HG03135 (cell line): Measurements from ENCODE around the gene TMEM179B.
"Not testable (repeated sequence)": the region's sequence is repeated elsewhere in the genome, so short reads cannot be mapped to it uniquely, and the experiment has no call there.

Experiments
- ATAC-seq: cut with Tn5 transposase; IDR thresholded peaks from one replicate; pipeline ENCODE4 v1.9.1; 2021; ENCODE audit warnings: mild to moderate bottlenecking, moderate library complexity; ENCODE audit not compliant: unreplicated experiment

The TMEM179B gene

DNA sequence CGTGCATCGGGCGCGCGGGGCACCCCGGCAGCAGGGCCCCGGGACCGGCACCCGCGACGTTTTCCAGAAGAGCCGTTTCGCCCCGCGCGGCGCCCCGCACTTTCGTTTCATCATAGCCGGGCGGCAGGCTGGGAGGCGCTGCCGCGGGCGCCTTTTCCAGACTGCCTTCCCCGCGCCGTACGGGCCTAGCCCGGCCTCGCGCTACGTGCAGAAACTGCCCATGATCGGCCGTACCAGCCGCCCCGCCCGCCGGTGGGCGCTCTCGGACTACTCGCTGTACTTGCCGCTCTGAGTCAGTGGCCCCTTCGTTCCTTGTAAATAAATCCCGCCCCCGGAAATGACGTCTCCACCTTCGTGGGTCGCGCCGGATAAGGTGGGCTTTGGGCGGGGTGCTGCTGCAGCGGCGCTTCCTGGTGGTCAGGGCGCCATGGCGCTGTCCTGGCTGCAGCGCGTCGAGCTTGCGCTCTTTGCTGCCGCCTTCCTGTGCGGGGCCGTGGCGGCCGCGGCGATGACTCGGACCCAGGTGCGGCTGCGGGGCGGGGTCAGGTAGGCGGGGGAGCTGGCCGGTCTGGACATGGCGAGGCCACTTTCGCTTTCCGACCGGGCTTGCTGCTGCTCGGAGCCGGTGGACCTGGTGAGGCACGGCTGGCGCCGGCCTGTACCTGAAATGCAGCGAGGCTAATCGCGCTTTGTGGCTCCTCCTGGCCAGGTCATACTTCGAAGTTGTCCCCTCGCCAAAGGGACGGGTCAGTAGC, at the start of gene TMEM179B:
Gene TMEM179B (plus strand): TSS at position 398 of the 755 bp plus-strand sequence. CDS start 30 bp downstream, at position 428.
- peak; percentile 64 for ATAC-seq

GRCh38 chr11:62747475-62748160, 39.6 kb upstream of the TMEM179B start:
- no peak for ATAC-seq

GRCh38 chr11:62749931-62750330, 37.3 kb upstream of the TMEM179B start:
- not testable (repeated sequence) for ATAC-seq

DNA sequence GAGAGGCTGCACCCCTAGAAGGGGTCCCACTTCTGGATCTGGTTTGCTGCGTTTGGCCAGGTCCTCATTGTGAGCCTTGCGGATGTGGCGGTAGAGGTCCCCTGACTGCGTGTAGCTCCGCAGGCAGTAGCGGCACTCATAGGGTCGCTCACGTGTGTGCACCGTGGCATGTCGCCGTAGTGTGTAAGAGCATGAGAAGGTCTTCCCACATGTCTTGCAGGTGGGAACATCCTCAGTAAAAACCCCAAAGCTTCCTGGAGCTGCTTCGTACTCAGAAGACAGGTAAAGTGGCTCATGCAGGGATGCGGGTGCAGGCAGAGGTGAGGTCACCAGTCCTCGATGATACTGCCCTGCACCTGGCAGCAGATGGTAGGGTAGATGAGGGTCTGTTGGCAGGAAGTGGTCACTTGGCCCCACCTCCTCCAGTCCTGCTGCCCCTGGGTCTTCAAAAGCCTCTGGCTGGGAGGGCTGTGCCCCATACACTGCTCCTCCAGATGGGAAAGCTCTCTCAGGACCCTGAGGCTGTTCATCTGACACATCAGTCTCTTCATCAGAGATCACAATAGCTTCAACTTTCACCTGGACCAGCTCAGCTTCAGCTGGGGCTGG, 34.9 kb upstream of the TMEM179B start:
- no peak for ATAC-seq

GRCh38 chr11:62752994-62753735, 34.0 kb upstream of the TMEM179B start:
- no peak for ATAC-seq

DNA sequence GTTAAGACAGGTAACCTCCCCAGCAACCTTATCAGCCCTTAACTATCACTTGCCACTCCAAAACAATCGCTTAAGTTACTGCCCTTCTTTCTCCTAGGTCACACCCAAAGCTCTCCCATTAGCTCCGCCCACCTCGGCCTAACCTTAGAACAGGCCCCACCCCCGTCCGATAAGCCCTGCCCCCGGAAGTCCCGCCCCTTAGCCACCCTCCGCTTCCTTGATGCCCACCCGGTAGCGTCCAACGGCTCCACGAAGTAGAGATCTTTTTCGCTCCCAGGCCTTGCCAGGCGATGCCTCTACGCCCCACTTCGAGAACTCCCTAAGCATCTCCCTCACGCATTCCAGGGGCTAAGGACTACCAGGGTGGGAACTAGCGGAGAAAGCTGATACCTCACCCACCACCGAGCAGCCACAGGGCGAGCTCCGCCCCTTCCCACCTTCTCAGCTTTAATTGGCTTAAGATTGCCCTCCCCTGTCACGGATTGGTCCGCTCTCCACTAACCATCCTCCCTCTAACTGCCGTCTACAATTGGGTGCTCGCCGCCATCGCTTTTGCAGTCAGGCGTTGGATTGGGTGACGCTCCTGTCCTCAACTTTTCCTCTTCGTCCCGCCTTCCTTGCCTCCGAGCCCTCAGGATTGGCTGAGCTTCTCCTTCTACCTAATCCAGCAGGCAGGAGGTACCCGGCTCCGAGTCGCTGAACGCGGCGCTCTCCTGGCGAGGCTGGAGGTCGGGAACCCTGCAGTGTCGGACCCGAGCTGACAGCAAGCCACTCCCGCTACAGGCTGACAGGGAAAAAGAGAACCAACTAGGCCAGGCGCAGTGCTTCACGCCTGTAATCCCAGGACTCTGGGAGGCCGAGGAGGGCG, 33.2 kb upstream of the TMEM179B start, which contains the start of gene ZBTB3:
Gene ZBTB3 (minus strand): TSS at position 425 of the 868 bp plus-strand sequence. CDS start 496 bp downstream, outside the sequence.
- peak; percentile 94 for ATAC-seq

DNA sequence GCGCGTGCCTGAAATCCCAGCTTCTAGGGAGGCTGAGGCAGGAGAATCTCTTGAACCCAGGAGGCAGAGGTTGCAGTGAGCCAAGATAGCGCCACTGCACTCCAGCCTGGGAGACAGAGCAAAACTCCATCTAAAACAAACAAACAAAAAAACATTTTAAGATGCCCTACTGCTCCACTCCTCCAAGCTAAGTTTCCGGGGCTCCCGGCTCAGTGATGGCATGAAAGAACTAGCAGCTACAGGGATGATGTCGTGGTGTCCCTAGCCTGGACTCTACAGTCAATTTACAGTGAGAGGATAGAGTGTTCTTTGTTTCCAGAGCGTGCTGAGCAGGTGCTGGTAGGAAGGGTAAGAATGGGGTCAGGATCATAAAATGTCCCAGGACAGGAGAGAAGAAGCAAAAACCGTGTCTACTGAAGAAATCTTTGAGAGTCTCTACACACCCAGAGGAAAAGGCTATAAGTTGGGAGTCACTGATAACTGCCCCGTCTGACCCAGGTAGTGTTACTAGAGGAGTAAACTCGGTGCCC, 32.1 kb upstream of the TMEM179B start:
- no peak for ATAC-seq

GRCh38 chr11:62757846-62758788, 29.1 kb upstream of the TMEM179B start:
- ATAC-seq: no peak

DNA sequence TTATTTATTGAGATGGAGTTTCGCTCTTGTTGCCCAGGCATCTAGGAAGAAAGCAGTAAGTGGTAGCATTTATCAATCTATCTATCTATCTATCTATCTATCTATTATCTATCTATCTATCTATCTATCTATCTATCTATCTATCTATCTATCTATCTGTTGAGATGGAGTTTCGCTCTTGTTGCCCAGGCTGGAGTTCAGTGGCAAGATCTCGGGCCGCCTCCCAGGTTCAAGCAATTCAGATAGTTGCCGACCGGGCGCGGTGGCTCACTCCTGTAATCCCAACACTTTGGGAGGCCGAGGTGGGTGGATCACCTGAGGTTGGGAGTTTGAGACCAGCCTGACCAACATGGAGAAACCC, 26.4 kb upstream of the TMEM179B start:
- not testable (repeated sequence) for ATAC-seq

- ATAC-seq: peak; percentile 13
Measured at GRCh38 chr11:62770778-62771143, 16.4 kb upstream of the TMEM179B start.

DNA sequence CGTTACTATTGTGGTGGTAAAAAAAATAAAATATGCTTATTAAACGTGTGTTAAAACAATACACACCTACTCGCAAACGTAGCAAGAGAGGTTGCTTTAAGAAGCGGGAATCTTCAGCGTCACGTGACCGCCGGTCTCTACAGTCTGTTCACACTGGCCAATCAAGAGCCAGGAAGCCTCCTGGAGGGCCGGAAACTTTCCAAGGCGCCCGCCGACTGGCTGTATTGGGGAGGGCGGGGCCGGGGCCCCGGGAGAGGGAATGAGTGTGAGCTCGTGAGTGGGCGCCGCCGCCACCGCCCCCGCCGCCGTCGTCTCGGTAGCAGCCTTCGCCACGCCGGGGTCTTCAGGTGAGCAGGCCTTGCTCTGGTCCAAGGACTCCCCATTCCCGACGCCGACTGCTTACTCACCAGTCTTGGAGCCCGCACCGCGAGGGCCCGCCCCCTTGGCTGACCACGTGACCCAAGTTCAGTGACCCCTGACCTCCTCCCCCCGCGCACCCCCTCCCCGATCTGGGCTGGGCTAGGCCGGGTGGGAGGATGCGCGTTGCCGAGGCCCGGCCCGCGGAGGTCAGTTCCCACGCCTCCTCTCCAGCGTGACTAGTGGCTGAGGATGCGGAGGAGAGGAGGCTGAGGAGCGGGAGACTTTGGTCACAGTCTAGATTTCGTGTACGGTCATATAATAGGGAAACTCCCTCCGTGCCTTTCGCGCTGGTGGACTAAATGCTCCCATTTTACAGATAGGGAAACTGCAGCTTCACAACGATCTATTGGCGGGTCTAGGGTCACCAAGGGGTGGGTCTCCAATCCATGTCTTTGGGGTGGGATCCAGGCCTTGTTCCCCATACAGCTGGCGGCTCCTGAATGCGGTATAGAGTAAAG, 15.8 kb upstream of the TMEM179B start, which contains the start of gene TAF6L:
Gene TAF6L (plus strand): TSS at position 253 of the 878 bp plus-strand sequence. CDS start 4,388 bp downstream, outside the sequence.
- peak; percentile 74 for ATAC-seq

GRCh38 chr11:62774407-62774806, 12.8 kb upstream of the TMEM179B start:
- no peak for ATAC-seq

- no peak for ATAC-seq
Measured at GRCh38 chr11:62775646-62776045, 11.6 kb upstream of the TMEM179B start.

- no peak for ATAC-seq
Measured at GRCh38 chr11:62777389-62777788, 9.8 kb upstream of the TMEM179B start.

- ATAC-seq: no peak
Measured at GRCh38 chr11:62778441-62778840, 8.8 kb upstream of the TMEM179B start.

DNA sequence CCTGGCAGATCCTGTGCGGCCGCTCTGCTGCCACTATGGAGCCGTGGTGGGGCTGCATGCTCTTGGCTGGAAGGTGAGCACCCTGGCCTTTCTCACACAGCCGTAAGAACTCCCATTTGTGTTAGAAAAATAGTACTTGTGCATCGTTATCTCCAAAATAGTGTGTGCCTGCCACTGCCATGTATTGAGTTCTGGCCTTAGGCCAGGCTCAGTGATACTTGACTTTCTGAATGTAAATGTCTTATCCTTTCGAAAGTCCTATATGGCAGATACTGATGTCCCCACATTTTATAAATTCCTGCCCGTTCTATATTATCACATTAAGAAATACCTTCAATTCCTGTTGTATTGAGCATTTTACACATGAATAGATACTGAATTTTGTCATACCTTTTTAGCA, 4.4 kb upstream of the TMEM179B start:
- no peak for ATAC-seq

- peak; percentile 70 for ATAC-seq
Measured at GRCh38 chr11:62786318-62787004, 741 bp upstream of the TMEM179B start.
